ENCODE data around the gene TET3. TPM values are rescaled to one million over a fixed set of nuclear protein-coding genes. Genes with fewer than 3 reads are reported as not detected.

The TET3 gene
- total and polyA plus RNA-seq, 2 of the 8 experiments (the other 6 are each of a cell fraction or from before 2014, with no cell fraction given): 4.5 to 21.1 TPM

GRCh38 chr2:74002505-74003421 lies 18.1 kb downstream of the TET3 start:
- no peak overlapping the region for H3K14ac ChIP-seq (ENCODE audit: insufficient read length)
- H4K20me1 ChIP-seq (replicated peaks in 1 of 2; ENCODE audit: control insufficient read depth in 1 of 2, insufficient read depth in 2 of 2, low read length in 2 of 2): peaks cover 29 to 44% of the 10 kb centered on the region in 2 experiments
- H4K5ac ChIP-seq (ENCODE audit: insufficient read length, low read depth, low read length): peak overlapping the region; percentile 50
- H3K4me1 ChIP-seq (replicated peaks in 1 of 4; ENCODE audit: control insufficient read depth in 3 of 4, insufficient read depth in 4 of 4, low read length in 3 of 4): peaks cover 14 to 42% (median 26%) of the 10 kb centered on the region in 4 experiments
- H2AFZ ChIP-seq (ENCODE audit: low read length): no peak overlapping the region
- ChIA-PET POLR2A (ENCODE audit: partially characterized antibody) (interaction anchor here (0.6 to 11.4 kb wide), 11 partner anchors 16 to 294 kb away, joined by 3 to 94 read pairs (median 4); partner anchors contain the start of genes MTHFD2 and TET3), CTCF (ENCODE audit: partially characterized antibody) (interaction anchor here (0.6 to 1.3 kb wide), 3 partner anchors 10 to 29 kb away, joined by 3 to 4 read pairs (median 3); no protein-coding TSS in a partner anchor)
- no peaks in the 10 kb centered on the region for H3K9me3 ChIP-seq (ENCODE audit: insufficient read depth in 2 of 2, low read depth in 1 of 2, low read length in 1 of 2)
- H3K9ac ChIP-seq (replicated peaks in 1 of 4; ENCODE audit: extremely low read depth in 1 of 4, low read depth in 3 of 4, low read length in 3 of 4): peak overlapping the region; percentile 40 to 58 (median 47); a peak in 4 of 7 replicates
- 3% methylated on average over 54 of the region's 68 CpGs; no CpG with 5 or more reads in 1 of the 2 experiments for WGBS, 2 experiments (ENCODE audit: extremely low coverage in 1 of 2, insufficient coverage in 1 of 2, insufficient read length in 1 of 2, insufficient replicate concordance in 2 of 2, low coverage in 1 of 2, low lambda C conversion rate in 2 of 2, missing lambda C conversion rate in 1 of 2)
- peaks cover 0 to 4% (median 0%) of the 10 kb centered on the region in 4 experiments; a peak in 1 of 8 replicates for H3K36me3 ChIP-seq (ENCODE audit: control insufficient read depth in 2 of 4, insufficient read depth in 4 of 4, low read length in 3 of 4)
- peak overlapping the region; percentile 70 to 91 (median 87) for H3K4me3 ChIP-seq (ENCODE audit: extremely low read depth in 1 of 4, insufficient read depth in 2 of 4, low read depth in 3 of 4, low read length in 4 of 4)
- FAIRE-seq (no peak), DNase-seq (ENCODE audit: low read depth in 1 of 2, low spot score in 2 of 2) (peak in 1 of 2 experiments; percentile 88)
- H3K23ac ChIP-seq (ENCODE audit: insufficient read length): no peak overlapping the region
- H3K23me2 ChIP-seq (ENCODE audit: low read depth, low read length): peaks cover 2% of the 10 kb centered on the region; the same call in 1 of the 2 replicates
- peak overlapping the region; percentile 64; the same call in 1 of the 2 replicates for H3K18ac ChIP-seq (ENCODE audit: extremely low read depth, low read length)
- H3K4ac ChIP-seq (replicated peaks; ENCODE audit: insufficient read length, low read depth, low read length): no peak overlapping the region
- no peak overlapping the region for H2BK120ac ChIP-seq (replicated peaks; ENCODE audit: low read depth, low read length)
- peaks cover 0 to 81% of the 10 kb centered on the region in 2 experiments; a peak in 2 of 4 replicates for H3K79me2 ChIP-seq (ENCODE audit: control insufficient read depth in 1 of 2, insufficient read depth in 2 of 2, low read length in 2 of 2)
- H3K27me3 ChIP-seq (replicated peaks in 1 of 4; ENCODE audit: control insufficient read depth in 3 of 4, extremely low read depth in 1 of 4, insufficient read depth in 3 of 4, low read length in 3 of 4): no peaks in the 10 kb centered on the region
- H3K27ac ChIP-seq (ENCODE audit: low read depth, low read length): peak overlapping the region; percentile 73
- peak overlapping the region; percentile 28 for H3K56ac ChIP-seq (replicated peaks; ENCODE audit: insufficient read length, low read depth, low read length)
- H2BK20ac ChIP-seq (ENCODE audit: low read length): no peak overlapping the region
- H4K91ac ChIP-seq (replicated peaks; ENCODE audit: insufficient read length, low read length): no peak overlapping the region
- no peak overlapping the region for H2BK15ac ChIP-seq (ENCODE audit: low read length)
- H2AK5ac ChIP-seq (ENCODE audit: low read depth, low read length): no peak overlapping the region
- peak overlapping the region; percentile 60; the same call in 1 of the 2 replicates for H4K8ac ChIP-seq (ENCODE audit: extremely low read depth, insufficient read depth, low read length)
- H3K79me1 ChIP-seq (ENCODE audit: low read depth, low read length): peaks cover 27% of the 10 kb centered on the region
- no peak overlapping the region for H2BK12ac ChIP-seq (ENCODE audit: low read depth, low read length)
- peak overlapping the region; percentile 78 to 81 for H3K4me2 ChIP-seq (ENCODE audit: insufficient read depth in 1 of 2, low read depth in 2 of 2, low read length in 2 of 2)
- H2BK5ac ChIP-seq (ENCODE audit: low read depth, low read length): no peak overlapping the region
- TF ChIP-seq YY1 (IDR thresholded peaks at IDR 0.05; ENCODE audit: low read depth, low read length): no peak
- peak; percentile 71 for TF ChIP-seq KDM4A (IDR thresholded peaks at IDR 0.05; ENCODE audit: low read depth, low read length, severe bottlenecking)
- TF ChIP-seq RAD21 (IDR thresholded peaks at IDR 0.05 in 1 of 2, conservative IDR thresholded peaks at IDR 0.05 in 1 of 2; ENCODE audit: low read depth in 2 of 2, low read length in 2 of 2): 0 out of 4 replicates have a peak, but pooled peaks of 1 of the 2 experiments have one; percentile 4
- TF ChIP-seq BRCA1 (IDR thresholded peaks at IDR 0.05; ENCODE audit: low read depth, low read length): no peak
- no peak for TF ChIP-seq RFX5 (IDR thresholded peaks at IDR 0.05; ENCODE audit: borderline replicate concordance, low read depth, low read length)
- peak in 1 of 2 experiments; percentile 47; a peak in 2 of 3 replicates for TF ChIP-seq POLR2A (IDR thresholded peaks at IDR 0.05; ENCODE audit: control extremely low read depth in 1 of 2, low read depth in 2 of 2, low read length in 2 of 2)
- TF ChIP-seq SIX5 (IDR thresholded peaks at IDR 0.05; ENCODE audit: low read depth, low read length): no peak
- TF ChIP-seq POU5F1 (IDR thresholded peaks at IDR 0.05; ENCODE audit: low read depth, low read length): no peak
- TF ChIP-seq BCL11A (IDR thresholded peaks at IDR 0.05; ENCODE audit: low read depth in 2 of 2, low read length in 2 of 2): no peak
- no peak for TF ChIP-seq PHF8 (conservative IDR thresholded peaks at IDR 0.05; ENCODE audit: low read depth, low read length)

All from H1 (cell line).